KMS-11 (cell line): ENCODE measurements around the gene RAMACL.

Experiments
- H2AFZ ChIP-seq: fragments of 200-600 bp; sonication (generic); 2 replicates; pipeline ENCODE4 v1.6.1; 2016; ENCODE audit warnings: antibody characterized with exemption, mixed run types, low read depth
- H3K27ac ChIP-seq: fragments of 200-600 bp; sonication (generic); 2 replicates; pipeline ENCODE4 v1.6.1; 2016; ENCODE audit warnings: mild to moderate bottlenecking, mixed run types
- H3K27me3 ChIP-seq: fragments of 200-600 bp; sonication (generic); 2 replicates; pipeline ENCODE4 v1.6.1; 2017; ENCODE audit warnings: mild to moderate bottlenecking, low read depth, mixed run types, moderate library complexity; ENCODE audit not compliant: insufficient read depth
- H3K36me3 ChIP-seq: fragments of 200-600 bp; sonication (generic); 2 replicates; pipeline ENCODE4 v1.6.1; 2017; ENCODE audit warnings: mild to moderate bottlenecking, mixed run types; ENCODE audit not compliant: insufficient read depth
- H3K4me1 ChIP-seq: fragments of 200-600 bp; sonication (generic); 2 replicates; pipeline ENCODE4 v1.6.1; 2016; ENCODE audit warnings: mild to moderate bottlenecking, low read depth, mixed run types; ENCODE audit not compliant: poor library complexity, severe bottlenecking
- H3K4me2 ChIP-seq: fragments of 200-600 bp; sonication (generic); 2 replicates; pipeline ENCODE4 v1.7.0; 2016; ENCODE audit warnings: mild to moderate bottlenecking, mixed run types
- H3K4me3 ChIP-seq: fragments of 200-600 bp; sonication (generic); IDR thresholded peaks from 2 replicates; pipeline ENCODE4 v1.6.1; 2017; ENCODE audit warnings: low read depth, low read length, mixed read lengths; ENCODE audit not compliant: insufficient read depth
- H3K79me2 ChIP-seq: fragments of 200-600 bp; sonication (generic); 2 replicates; pipeline ENCODE4 v1.6.1; 2016; ENCODE audit warnings: low read depth, mixed run types; ENCODE audit not compliant: insufficient read depth
- H3K9ac ChIP-seq: fragments of 200-600 bp; sonication (generic); 2 replicates; pipeline ENCODE4 v1.6.1; 2016; ENCODE audit warnings: mild to moderate bottlenecking, mixed run types
- H4K20me1 ChIP-seq: fragments of 200-600 bp; sonication (generic); 2 replicates; pipeline ENCODE4 v1.6.1; 2016; ENCODE audit warnings: mild to moderate bottlenecking, mixed run types; ENCODE audit not compliant: insufficient read depth
- TF ChIP-seq, protein P1 (sequence below): fragments of 200-600 bp; sonication (generic); conservative IDR thresholded peaks from 2 replicates; pipeline ENCODE4 v1.6.1; 2017; ENCODE audit warnings: low read depth, mild to moderate bottlenecking, antibody characterized with exemption, low read length, moderate library complexity, mixed read lengths

RAMACL gene

DNA sequence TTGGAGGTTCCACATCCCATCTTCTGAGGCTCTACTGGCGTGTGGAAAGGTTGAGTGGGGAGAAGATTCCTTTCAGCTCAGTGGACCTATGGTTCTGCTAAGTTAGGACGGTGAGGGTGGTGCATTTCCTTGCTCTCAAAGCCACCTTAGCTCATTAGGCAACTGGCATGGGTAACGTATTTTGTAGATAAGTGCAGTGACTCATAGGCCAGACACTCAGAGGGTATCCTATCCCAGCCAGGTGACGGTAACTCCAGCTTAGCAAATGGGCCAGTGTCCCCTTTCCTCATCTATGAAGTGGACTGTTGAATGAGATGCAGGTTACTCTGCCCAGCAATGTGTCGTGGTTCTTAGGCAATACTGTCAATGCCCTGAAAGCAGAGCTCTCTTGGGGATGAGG is 36.8 kb upstream of the RAMACL start:
- no peaks in the 10 kb centered on the region for H4K20me1 ChIP-seq
- H3K79me2 ChIP-seq: no peaks in the 10 kb centered on the region
- H3K27ac ChIP-seq: no peak overlapping the region
- no peaks in the 10 kb centered on the region for H3K36me3 ChIP-seq
- TF ChIP-seq, protein P1, sequence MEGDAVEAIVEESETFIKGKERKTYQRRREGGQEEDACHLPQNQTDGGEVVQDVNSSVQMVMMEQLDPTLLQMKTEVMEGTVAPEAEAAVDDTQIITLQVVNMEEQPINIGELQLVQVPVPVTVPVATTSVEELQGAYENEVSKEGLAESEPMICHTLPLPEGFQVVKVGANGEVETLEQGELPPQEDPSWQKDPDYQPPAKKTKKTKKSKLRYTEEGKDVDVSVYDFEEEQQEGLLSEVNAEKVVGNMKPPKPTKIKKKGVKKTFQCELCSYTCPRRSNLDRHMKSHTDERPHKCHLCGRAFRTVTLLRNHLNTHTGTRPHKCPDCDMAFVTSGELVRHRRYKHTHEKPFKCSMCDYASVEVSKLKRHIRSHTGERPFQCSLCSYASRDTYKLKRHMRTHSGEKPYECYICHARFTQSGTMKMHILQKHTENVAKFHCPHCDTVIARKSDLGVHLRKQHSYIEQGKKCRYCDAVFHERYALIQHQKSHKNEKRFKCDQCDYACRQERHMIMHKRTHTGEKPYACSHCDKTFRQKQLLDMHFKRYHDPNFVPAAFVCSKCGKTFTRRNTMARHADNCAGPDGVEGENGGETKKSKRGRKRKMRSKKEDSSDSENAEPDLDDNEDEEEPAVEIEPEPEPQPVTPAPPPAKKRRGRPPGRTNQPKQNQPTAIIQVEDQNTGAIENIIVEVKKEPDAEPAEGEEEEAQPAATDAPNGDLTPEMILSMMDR: no peak
- no peak overlapping the region for H2AFZ ChIP-seq
- no peak overlapping the region for H3K4me3 ChIP-seq
- peaks cover 6% of the 10 kb centered on the region for H3K4me1 ChIP-seq
- H3K4me2 ChIP-seq: no peak overlapping the region
- 0 out of 2 replicates have a peak, but pooled peaks cover 2% of the 10 kb centered on the region for H3K27me3 ChIP-seq
- no peak overlapping the region for H3K9ac ChIP-seq

DNA sequence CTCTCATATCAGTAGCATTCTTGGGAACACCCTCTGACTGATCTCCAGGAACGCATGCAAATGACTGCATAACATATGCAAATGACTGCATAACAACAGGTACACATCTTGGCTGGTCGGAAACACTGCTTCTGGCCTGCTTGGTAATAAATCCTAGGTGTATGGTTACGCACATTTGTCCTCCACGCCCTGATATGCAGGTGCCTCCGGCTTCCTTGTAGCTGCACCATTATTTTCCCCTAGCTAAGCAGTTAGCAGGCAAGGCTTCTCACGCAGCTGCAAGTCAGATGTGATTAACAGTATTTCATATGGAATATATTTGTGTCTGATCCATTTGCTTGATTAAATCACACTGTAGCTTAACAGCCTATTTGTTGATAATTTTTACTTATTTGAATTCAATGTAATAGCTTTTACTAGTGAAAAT is 34.6 kb upstream of the RAMACL start:
- no peak overlapping the region for H3K4me2 ChIP-seq
- H3K36me3 ChIP-seq: no peaks in the 10 kb centered on the region
- H3K4me3 ChIP-seq: no peak overlapping the region
- no peaks in the 10 kb centered on the region for H3K79me2 ChIP-seq
- no peak overlapping the region for H3K9ac ChIP-seq
- H2AFZ ChIP-seq: no peak overlapping the region
- H4K20me1 ChIP-seq: no peaks in the 10 kb centered on the region
- H3K27me3 ChIP-seq: 0 out of 2 replicates have a peak, but pooled peaks cover 2% of the 10 kb centered on the region
- H3K4me1 ChIP-seq: peaks cover 5% of the 10 kb centered on the region
- TF ChIP-seq, protein P1: no peak
- no peak overlapping the region for H3K27ac ChIP-seq

DNA sequence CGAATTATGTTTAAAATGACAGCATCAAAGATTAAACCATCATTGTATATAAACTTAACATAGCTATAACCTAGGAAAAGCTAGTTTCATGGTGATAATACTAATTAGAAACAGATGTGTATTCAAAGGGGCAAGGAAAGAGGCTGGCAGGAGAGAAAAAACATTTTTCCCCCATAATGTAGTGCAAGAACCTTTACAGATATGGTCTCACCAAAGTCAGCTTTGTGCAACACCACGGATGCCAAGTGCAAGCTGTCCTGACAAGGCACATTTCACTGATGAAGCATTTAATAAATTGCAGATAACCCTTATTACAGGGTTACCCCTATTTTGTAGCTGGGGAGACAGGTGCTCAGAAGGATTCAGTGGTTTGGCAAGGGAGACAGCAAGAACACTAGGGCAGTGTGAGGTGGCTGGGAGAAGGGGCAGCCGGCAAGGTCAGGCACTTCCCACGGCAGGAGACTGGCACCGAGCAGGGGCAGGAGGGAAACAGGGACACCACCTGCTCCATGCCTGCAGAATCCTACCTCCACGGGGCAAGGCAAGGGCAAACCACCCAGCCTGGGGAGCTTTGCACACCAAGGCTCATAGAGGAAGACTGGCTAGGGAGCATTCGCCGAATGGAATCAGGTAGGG is 34.1 kb upstream of the RAMACL start:
- H3K4me1 ChIP-seq: no peaks in the 10 kb centered on the region
- H3K27ac ChIP-seq: no peak overlapping the region
- H3K27me3 ChIP-seq: 0 out of 2 replicates have a peak, but pooled peaks cover under 1% of the 10 kb centered on the region
- no peak overlapping the region for H3K9ac ChIP-seq
- no peaks in the 10 kb centered on the region for H3K36me3 ChIP-seq
- no peak overlapping the region for H3K4me2 ChIP-seq
- H3K4me3 ChIP-seq: no peak overlapping the region
- H4K20me1 ChIP-seq: no peaks in the 10 kb centered on the region
- no peaks in the 10 kb centered on the region for H3K79me2 ChIP-seq
- TF ChIP-seq, protein P1: no peak
- no peak overlapping the region for H2AFZ ChIP-seq

DNA sequence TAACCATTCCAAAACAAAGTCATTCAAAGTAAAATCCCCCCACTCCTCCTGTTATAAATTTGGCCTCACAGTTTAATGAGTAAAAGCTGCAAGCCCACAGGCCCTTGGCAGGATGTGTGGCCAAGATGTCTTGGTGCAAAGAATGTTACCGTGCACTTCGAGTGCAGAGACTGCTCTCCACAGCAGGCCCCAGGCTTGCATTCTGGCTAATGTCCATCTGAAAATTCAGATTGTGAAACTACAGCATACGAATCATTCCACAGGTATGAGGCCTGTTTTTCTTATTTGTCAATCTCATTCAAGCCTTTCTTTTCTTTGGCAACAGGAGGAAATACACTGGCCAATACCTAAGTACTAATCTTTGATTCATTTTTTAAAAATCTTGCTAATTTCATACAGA is 33.4 kb upstream of the RAMACL start:
- H4K20me1 ChIP-seq: no peaks in the 10 kb centered on the region
- no peaks in the 10 kb centered on the region for H3K4me1 ChIP-seq
- no peak overlapping the region for H3K9ac ChIP-seq
- no peak overlapping the region for H2AFZ ChIP-seq
- H3K27me3 ChIP-seq: no peaks in the 10 kb centered on the region
- no peak overlapping the region for H3K4me3 ChIP-seq
- no peak overlapping the region for H3K27ac ChIP-seq
- TF ChIP-seq, protein P1: no peak
- no peak overlapping the region for H3K4me2 ChIP-seq
- H3K79me2 ChIP-seq: no peaks in the 10 kb centered on the region
- H3K36me3 ChIP-seq: no peaks in the 10 kb centered on the region
